Measurements from ENCODE around the gene MTG2. TPM values are rescaled to one million over a fixed set of nuclear protein-coding genes. Genes with fewer than 3 reads are reported as not detected.

The MTG2 gene
- polyA plus RNA-seq, 1 of the 3 experiments (the other 2 are of a cell fraction), result 42.9 TPM

GRCh38 chr20:62210496-62210855, 27.6 kb downstream of the MTG2 start:
- H3K4me2 ChIP-seq, result no peak overlapping the region
- TF ChIP-seq RXRA (IDR thresholded peaks at IDR 0.05; ENCODE audit: borderline replicate concordance, low read depth), result no peak
- no peak for TF ChIP-seq GABPA (IDR thresholded peaks at IDR 0.05; ENCODE audit: low read depth)
- no peak for TF ChIP-seq NFIC (IDR thresholded peaks at IDR 0.05; ENCODE audit: borderline replicate concordance)
- no peak for TF ChIP-seq MXI1 (IDR thresholded peaks at IDR 0.05; ENCODE audit: low read depth, low read length)
- no peak for TF ChIP-seq EZH2phosphoT487 (IDR thresholded peaks at IDR 0.05; ENCODE audit: borderline replicate concordance, low read depth)
- no peak for TF ChIP-seq TEAD4 (IDR thresholded peaks at IDR 0.05; ENCODE audit: borderline replicate concordance, insufficient read depth)
- no peak for TF ChIP-seq NRF1 (IDR thresholded peaks at IDR 0.05; ENCODE audit: low read depth, low read length)
- TF ChIP-seq IRF3 (IDR thresholded peaks at IDR 0.05; ENCODE audit: low read depth, low read length), result no peak
- no peak for TF ChIP-seq RFX5 (IDR thresholded peaks at IDR 0.05; ENCODE audit: low read length)
- TF ChIP-seq PBX3 (IDR thresholded peaks at IDR 0.05), result no peak
- TF ChIP-seq FOXJ3 (CRISPR knock-in tag; IDR thresholded peaks at IDR 0.05), result no peak
- TF ChIP-seq RCOR1 (IDR thresholded peaks at IDR 0.05; ENCODE audit: low read length), result no peak
- TF ChIP-seq ZBTB33 (IDR thresholded peaks at IDR 0.05; ENCODE audit: borderline replicate concordance, low read depth), result no peak
- no peak for TF ChIP-seq FOSL2 (IDR thresholded peaks at IDR 0.05; ENCODE audit: borderline replicate concordance, low read depth)
- no peak for TF ChIP-seq SMC3 (IDR thresholded peaks at IDR 0.05; ENCODE audit: low read depth, low read length)
- TF ChIP-seq EP300 (IDR thresholded peaks at IDR 0.05; ENCODE audit: borderline replicate concordance in 1 of 2, low read depth in 1 of 2, low read length in 1 of 2), result no peak
- no peak for TF ChIP-seq CTCF (IDR thresholded peaks at IDR 0.05)
- TF ChIP-seq CHD2 (IDR thresholded peaks at IDR 0.05; ENCODE audit: low read length, partially characterized antibody), result no peak
- no peak for TF ChIP-seq YY1 (IDR thresholded peaks at IDR 0.05; ENCODE audit: low read depth)
- peak; percentile 61 for DNase-seq
- peaks cover 0 to 7% of the 10 kb centered on the region in 2 experiments; a peak in 1 of 4 replicates for H3K4me1 ChIP-seq (ENCODE audit: control insufficient read depth in 1 of 2, insufficient read depth in 2 of 2, low read depth in 1 of 2, low read length in 1 of 2)
- no peak overlapping the region for H2AFZ ChIP-seq (ENCODE audit: low read depth)
- ChIA-PET POLR2A (interaction anchor here (1.1 kb wide), 1 partner anchor 51 kb away, joined by 3 read pairs; no protein-coding TSS in a partner anchor), CTCF (interaction anchor here (0.7 to 1.1 kb wide), 2 partner anchors 17 to 233 kb away, joined by 3 read pairs; no protein-coding TSS in a partner anchor)
- no peaks in the 10 kb centered on the region for H3K79me2 ChIP-seq (ENCODE audit: insufficient read depth)
- no peaks in the 10 kb centered on the region for H3K36me3 ChIP-seq (replicated peaks in 1 of 2; ENCODE audit: control insufficient read depth in 1 of 2, insufficient read depth in 2 of 2, low read length in 1 of 2)
- no peaks in the 10 kb centered on the region for H3K9me2 ChIP-seq
- no peak overlapping the region for H3K9ac ChIP-seq
- no peaks in the 10 kb centered on the region for H3K27me3 ChIP-seq (ENCODE audit: insufficient read depth)
- 38% methylated on average over 11 of the region's 21 CpGs for WGBS (ENCODE audit: low lambda C conversion rate)
- no peaks in the 10 kb centered on the region for H3K9me3 ChIP-seq
- H3F3A ChIP-seq (replicated peaks; ENCODE audit: insufficient read depth), result no peaks in the 10 kb centered on the region
- H3K4me3 ChIP-seq (ENCODE audit: low read depth in 2 of 2, low read length in 1 of 2), result no peak overlapping the region
- H4K20me1 ChIP-seq (ENCODE audit: insufficient read depth), result no peaks in the 10 kb centered on the region
- peak overlapping the region in 1 of 2 experiments; percentile 16; a peak in 1 of 4 replicates for H3K27ac ChIP-seq (ENCODE audit: low read depth in 2 of 2, low read length in 1 of 2)
